HL-60/S4 treated with retinoic acid at 250 ng/mL for 4 days and 3 days (cell line): ENCODE data around the gene PIGN.
"Not testable (repeated sequence)": the region's sequence is repeated elsewhere in the genome, so short reads cannot be mapped to it uniquely, and the experiment has no call there.

Experiments used
- in situ Hi-C: fragments of 300-500 bp; cut with MboI; formaldehyde crosslinking; loops from 2 replicates; pipeline ENCODE4 v1.7.0; 2022; ENCODE audit warnings: low sequenced_read_pairs

Gene PIGN

DNA sequence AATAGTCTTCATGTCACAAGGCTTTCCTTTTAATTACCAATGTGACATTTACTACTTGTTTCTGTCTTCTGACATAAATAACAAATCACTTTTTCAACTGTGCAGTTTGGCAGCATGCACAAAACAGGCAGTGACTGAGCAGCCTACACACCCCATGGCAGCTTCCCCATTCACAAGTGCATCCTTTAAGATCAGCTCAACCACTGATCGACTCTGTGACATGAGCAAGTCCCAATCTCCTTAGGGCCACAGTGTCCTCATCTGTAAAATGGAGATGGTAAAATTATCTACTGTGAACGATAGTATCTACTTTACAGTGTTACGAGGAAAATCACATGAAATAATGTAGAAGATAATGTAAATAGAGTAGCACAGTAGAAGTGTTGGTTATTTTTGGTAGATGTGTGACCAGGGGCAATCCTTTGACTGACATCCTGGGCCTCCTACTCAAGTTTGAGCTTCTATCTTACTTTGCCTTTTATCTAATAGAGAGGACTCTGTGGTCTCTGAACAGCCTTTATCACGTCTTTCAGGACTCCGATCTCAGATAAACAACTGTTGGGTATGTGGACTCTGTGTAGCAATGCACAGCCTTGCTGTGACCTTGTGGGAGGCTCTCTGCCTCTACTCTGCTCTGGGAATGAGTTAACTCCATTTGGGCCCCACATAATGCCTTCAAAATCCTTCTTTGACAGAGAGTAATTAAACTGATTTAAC is 120.6 kb downstream of the PIGN start:
- in situ Hi-C loops = no loop called here

DNA sequence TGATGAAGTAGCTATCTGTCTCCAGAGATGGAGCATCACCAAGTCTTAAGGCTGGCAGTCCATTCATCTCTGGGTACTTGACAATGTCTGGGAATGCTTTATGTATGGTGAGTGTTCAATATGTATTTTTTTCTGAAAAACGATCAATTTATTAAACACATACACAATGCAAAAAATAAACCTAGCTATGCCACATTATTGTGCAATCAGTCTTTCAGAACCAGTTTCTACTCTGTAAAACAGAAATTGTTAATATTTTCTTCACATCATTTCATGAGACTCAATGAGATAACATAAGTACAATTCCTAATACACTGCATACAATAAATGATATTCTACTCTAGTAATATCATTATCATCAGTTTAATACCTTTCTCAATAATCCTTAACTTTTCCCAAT is 122.5 kb downstream of the PIGN start:
- in situ Hi-C loops = no loop called here

DNA sequence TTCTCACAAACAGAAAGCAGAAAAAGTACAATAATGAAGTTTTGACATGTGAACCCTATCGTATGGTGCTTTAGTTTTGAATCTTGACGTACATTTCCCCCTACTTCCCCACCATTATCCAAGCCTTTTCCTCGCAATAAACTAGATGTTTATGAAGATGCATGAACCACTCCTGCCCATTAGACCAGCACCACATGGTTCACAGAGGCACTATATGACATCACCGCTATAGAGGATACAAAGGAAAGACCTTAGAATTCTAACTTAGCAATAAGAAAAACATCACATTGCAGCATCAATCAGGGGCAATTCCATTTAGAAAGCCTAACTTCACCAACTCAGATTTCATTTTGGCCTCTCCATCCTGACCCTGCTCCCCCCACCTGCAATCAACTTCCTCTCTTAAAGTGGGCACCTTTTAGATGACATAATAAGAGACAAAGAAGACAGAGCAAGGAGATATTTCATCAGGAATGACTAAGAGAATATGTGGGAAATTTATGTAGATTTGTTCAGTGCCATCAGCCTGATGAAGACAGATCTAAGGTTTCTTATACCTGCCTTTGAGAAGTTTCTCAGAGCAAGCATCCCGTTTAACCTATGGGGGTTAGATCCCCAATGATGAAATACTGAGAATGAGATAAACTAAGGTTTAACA is 124.9 kb downstream of the PIGN start:
- in situ Hi-C loops = no loop called here

DNA sequence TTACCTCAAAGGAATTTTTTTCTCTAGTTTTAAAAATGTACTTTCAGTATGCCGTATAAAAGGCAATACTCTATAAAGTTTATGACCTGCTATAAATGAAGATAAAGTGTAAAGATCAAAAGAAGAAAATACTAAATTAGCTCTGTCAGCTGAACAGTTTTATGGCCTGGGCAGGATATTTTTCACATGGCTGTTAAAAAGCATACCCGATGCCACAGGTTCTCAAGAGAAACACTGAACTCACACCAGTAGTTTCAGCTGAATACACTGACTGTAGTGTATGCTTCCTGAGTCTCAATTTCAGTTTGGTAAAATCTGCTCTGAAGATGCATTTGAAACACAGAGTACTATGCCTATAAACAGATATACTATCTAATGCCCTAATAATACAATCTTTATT is 126.0 kb downstream of the PIGN start:
- in situ Hi-C loops = no loop called here

DNA sequence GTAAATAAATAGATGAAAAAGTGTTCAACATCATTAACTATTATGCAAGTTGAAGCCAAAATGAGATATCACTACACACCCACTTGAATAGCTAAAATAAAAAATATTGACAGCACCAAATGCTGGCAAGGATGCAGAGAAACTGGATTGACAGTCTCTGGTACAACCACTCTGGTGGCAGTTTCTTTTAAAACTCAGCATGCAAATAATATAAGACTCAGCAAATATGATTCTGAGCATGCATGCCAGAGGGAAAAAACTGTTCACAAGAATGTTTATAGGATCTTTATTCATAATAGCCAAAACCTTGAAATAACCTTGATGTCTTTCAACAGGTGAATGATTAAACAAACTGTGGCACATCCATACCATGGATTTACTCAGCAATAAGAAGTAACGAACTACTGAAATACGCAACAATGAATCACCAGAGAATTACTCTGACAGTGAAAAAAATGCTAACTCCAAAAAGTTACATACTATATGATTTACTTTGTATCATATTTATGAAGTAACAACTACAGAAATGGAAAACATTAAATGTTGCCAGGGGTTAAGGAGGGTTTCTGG is 131.8 kb downstream of the PIGN start:
- in situ Hi-C loops = no loop called here

DNA sequence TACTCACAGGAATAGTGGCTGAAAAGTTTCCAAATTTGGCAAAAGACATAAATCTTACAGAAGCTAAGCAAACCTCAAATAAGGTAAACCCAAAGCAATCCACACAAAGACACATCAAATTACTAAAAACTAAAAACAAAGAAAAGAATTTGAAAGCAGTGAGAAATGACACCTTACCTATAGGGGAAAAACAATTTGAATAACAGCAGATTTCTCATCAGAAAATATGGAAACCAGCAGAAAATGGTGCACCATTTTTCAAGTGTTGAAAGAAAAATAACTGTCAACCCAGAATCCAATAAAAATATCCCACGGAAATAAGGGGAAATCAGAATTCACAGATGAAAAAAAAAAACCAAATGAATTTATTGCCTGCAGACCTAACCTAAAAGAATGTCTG is 138.6 kb downstream of the PIGN start:
- in situ Hi-C loops = no loop called here

DNA sequence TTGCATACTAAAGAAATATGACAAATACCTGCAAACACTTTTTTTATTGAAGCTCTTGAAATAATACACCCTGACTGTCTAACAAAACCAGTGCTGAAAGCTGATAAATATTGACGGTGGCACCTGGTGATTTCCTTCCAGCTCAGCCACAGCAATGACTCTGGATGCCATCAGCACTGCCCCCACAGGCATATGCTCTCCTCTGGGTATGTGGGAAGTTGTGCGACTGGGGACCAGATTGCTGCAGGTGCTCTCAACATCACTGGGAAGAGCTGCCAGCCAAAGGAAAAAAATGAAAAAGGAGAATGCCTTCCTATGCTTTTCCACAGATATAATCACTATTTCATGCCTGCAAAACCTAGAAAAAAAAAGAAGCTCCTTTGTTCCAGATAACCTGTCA is 141.5 kb downstream of the PIGN start:
- in situ Hi-C loops = no loop called here

DNA sequence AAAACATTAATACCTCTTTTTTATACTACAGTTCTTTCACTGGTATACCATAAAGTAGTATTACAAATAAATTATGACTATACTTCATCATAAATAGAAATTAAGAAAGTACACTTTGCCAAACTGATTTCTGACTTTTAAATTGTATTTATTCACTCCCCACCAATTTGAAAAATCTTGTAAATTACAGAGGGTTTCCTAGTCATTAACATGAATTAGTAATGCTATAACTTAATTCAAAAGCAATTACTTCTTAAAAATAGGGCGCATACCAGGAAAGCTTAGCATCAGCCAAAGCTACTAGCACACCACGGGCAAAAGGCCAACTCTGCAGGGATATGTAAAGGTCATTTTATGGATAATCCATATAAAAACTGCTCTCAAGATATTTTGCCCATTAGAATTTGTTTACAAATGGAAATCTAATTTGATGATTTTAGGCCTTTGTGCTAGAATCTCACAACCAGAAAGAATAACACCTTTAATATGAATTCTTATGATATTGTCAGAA is 142.3 kb downstream of the PIGN start:
- in situ Hi-C loops = no loop called here

DNA sequence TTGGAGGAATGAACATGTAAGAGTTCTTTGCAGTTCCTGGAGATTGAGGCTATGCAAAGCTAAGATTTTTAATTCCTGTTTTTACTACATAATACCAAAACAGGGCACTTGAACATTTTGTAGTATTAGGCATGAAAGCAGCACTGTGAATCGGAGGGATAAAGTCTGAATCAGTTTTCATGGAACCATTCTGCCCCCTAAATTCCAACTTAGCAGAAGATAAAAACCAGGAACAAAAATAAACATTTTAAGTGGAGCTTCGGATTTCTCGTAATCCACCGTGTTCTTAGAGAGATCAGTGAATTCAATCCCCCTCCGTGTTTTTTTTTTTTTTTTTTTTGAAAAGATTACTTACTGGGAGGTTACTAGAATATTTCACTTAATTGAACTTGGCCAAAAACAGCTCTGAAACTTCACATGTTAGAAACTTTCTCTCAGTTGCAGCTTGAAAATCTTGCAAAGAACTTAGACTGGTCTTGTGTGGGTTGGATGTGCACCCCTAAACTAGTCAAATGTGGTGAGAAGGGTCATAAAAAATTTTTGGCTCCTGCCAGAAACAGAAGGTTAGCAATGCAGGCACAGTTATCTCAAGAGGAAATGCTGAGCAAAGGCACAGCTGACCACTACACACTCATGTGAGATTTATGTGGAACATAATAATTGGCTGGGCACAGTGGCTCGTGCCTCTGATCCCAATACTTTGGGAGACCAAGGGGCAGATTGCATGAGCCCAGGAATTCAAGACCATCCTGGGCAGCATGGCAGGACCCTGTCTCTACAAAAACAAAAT is 148.7 kb downstream of the PIGN start:
- in situ Hi-C loops = no loop called here

DNA sequence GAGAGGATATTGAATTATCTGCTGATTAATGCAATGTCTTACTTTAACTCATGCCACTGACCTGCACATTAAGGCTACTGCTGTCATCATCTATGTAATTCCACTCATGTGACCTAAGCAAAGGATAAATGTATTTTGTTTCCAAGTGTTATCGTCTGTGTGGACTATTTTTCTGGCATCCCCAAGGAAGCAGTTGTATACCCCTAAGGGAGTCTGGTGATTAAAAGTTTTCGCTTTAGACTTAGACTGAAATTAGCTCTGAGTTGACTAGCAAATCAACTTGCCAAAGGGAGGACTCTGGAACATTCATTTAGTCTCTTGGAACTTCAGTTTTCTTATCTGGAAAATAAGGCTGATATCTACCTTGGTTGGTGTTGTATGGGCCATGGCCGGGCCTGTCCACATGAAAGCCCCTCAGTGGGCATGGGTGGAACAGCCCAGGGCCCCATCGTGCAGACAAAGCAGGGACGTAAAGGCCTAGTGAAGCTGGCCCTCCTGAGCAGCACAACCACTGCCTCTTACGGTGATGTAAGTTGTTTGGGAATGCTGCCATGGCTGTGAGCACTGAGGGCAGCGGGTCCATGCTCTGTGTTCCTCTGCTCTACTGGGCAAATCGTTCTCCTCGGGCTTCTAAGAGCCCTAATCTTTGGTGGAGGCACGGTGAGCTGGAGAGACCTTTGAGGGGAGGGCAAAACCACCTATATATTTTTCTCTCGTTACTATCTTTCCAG is 149.7 kb downstream of the PIGN start:
- in situ Hi-C loops = no loop called here

DNA sequence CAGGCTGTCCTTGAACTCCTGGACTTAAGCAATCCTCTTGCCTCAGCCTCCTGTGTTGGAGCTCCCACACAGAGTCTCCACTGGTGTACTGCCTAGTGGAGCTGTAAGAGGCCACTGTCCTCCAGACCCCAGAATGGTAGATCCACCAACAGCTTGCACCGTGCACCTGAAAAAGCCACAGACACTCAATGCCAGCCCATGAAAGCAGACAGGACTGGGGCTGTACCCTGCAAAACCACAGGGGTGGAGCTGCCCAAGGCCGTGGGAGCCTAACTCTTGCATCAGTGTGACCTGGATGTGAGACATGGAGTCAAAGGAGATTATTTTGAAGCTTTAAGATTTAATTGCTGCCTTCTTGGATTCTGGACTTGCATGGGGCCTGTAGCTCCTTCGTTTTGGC is 152.6 kb downstream of the PIGN start:
- in situ Hi-C loops = not testable (repeated sequence)

DNA sequence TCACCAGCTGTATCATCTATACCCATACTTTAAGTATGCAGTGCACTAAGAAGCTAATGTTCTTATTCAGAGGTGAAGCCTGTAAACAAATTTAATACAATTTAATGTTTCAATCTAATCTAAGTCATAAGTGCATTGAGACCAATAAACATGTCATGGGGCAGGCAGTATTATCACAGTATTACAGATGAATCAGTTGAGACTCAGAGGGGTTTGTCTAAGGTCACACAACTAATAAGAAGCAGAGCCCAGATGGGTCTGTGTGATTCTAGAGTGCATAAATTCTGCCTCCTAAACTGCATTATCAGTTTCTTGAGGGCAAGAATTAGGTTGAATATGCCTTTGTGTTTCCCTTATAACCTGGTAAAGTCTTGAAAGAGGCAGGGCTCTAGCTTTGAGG is 153.1 kb downstream of the PIGN start:
- in situ Hi-C loops = no loop called here

DNA sequence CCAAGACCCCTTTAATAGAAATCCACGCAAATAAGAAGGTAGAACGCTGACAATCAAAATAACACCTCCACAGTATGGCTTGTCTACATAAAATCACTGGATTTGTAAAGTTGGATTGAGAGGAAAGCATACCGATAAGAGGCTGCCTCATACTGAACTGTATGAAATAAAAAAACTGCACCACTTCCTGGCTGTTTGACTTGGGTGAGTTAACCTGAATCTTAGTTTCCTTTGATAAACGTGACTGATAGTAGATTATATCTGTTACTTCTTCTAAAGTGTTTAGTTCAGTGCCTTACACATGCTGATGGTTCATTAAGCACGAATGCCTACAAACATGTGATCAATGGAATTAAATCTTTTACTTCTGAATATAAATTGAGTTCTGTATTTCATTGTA is 153.6 kb downstream of the PIGN start:
- in situ Hi-C loops = no loop called here

DNA sequence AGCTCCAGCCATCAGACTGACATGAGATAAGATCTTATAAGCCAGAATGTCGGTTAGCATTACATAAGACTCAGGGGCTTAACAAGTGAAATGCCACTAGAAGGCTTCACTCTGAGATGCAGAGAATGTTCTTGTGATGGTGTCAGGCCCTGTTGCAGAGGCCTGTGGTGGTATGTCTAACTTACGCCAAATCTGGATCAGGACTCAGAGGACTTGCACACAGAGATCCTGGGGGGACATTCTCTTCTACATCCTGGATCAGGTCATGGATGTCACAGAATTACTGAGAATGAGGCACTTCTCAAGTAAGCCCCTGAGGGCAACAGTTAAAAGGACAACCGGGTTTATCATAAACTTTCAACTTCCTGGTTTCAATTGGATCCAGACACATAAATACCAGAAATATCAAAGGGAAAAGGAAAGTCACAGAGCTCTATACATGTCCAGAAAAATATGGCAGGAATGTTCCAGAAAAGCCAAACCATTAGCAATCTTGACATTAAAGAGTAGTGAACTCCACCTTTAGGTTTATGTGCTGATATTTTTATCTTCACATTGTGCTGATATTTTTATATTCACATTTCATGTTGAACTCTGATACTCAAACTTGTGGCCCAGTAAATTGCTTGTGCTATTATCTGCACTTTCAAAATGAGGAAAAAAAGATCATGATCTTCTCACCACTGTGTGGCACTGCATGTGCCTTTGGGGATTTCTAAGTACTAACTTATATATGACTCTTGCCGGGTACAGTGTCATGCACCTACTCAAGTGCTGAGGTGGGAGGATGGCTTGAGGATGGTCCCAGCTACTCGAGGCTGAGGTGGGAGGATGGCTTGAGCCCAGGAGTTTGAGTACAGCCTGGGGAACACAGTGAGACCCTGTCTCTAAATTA is 156.5 kb downstream of the PIGN start:
- in situ Hi-C loops = no loop called here

DNA sequence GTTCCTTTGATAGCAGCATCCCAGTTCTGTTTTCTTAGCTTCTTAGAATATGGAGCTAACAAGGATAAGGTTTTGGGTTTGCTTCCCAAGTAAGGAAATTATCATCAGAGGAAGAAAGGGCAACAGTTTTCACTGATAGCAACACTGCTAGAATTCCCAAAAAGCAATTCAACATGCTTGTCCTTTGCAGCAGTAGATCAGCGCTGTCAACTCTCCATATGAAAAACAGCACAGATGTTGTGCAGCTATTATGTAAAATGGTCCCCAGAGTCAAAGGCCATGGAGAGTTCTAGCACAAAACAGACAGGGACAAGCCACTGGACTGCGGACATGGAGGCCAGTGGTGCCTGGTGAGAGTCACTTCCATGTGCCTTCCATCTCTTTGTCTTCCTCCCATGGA is 158.1 kb downstream of the PIGN start:
- in situ Hi-C loops = no loop called here

DNA sequence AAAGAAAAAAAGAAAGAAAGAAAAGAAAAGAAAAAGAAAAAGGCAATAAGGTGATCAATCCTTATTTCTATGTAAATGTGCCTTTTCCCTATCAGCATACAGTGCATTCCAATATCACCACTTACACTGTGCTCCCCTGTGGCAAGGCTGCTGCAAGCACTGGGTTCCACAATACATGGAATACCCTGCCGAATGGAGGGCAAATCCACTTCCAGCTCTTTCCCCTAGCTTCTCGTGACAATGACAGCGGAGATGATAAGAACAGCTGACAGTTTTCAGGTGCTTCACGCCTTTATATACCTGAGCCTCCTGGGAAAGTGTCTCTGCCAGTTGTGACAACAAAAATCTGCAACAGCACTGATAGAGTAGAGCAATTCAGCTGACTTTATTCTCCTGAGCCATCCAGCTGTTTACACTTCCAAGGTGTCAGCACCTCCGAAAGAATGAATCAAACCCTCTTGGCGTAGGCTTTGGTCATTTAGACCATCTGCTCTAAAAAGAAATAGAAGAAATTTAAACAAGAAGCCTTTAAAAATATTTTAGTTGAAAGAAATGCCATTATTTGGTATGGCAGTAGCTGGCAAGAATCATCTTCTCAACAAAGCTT is 158.8 kb downstream of the PIGN start:
- in situ Hi-C loops = no loop called here

DNA sequence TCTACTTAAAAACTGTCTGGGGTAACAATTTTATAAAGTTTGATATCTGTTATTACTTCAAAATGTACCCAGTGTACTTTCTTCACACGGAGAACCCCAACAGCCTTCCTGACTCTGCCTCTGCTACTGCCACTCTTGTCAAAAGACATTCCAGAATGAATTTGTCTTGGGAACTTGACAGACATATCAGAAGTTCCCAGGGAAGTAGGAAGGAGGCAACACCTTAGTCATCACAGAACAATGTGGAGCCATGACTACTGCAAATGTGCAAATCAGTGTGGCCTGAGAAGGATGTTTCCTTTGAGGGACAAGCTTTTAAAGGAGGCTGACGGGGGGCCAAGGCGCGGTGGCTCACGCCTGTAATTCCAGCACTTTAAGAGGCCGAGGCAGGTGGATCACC is 160.3 kb downstream of the PIGN start:
- in situ Hi-C loops = no loop called here

DNA sequence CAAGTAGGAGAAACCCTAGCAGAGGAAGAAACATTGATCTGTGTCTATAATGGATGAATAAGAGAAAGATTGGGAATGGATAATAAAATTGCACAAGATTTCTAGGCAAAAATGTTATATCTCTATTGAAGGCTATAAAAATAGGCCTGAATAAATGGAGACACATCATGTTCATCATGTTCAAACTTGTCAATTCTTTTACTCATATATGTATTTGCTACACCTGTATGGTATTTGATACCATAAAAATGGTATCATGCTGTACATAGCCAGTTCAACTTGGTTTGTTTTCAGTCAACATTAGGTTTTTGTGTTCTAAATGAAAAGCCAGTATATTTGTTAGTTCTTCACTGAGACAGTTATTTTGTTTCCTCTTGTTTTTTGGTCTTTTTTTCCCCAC is 161.9 kb downstream of the PIGN start:
- in situ Hi-C loops = no loop called here

DNA sequence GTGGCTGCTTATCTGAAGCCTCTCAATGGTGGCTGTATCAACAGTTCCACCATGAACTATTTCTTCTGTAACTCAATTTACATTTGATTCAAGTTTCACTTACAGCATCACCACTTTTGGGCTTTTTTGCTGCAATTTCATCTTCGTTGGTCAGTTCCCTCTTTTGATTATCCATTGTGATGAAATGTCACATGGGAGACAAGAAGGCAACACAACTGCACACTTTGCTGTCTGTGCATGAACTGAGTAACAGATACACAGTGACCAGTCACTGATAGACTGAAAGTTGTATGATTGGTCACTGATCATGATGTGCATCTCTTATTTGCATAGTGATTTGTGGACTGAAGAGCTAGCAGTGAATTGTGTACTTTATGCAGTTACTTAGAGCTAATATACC is 163.3 kb downstream of the PIGN start:
- in situ Hi-C loops = no loop called here

DNA sequence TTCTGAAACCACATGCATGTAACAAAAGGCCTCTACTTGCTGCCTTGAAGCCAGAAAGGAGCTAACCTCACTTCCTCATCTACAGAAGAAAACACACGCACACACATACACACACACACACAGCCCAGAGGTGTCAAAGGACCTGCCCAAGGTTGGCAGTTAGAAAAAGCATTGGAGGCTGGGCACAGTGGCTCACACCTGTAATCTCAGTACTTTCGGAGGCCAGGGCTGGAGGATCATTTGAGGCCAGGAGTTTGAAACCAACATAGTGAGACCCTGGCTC is 168.2 kb downstream of the PIGN start:
- in situ Hi-C loops = no loop called here
